ENCODE data around the gene DDX51.
"Not testable (repeated sequence)": the region's sequence is repeated elsewhere in the genome, so short reads cannot be mapped to it uniquely, and the experiment has no call there.

- TF ChIP-seq POLR2A (IDR thresholded peaks at IDR 0.05; ENCODE audit: low read length); GATA1 (IDR thresholded peaks at IDR 0.05; ENCODE audit: low read depth, low read length): not testable (repeated sequence)
Measured at GRCh38 chr12:132134653-132135183, 9.4 kb downstream of the DDX51 start.
